Measurements from ENCODE around the gene GPN2.

Gene GPN2

GRCh38 chr1:26832249-26832960 is 57.7 kb downstream of the GPN2 start:
- no peak for DNase-seq (ENCODE audit: low read depth, low spot score)

DNA sequence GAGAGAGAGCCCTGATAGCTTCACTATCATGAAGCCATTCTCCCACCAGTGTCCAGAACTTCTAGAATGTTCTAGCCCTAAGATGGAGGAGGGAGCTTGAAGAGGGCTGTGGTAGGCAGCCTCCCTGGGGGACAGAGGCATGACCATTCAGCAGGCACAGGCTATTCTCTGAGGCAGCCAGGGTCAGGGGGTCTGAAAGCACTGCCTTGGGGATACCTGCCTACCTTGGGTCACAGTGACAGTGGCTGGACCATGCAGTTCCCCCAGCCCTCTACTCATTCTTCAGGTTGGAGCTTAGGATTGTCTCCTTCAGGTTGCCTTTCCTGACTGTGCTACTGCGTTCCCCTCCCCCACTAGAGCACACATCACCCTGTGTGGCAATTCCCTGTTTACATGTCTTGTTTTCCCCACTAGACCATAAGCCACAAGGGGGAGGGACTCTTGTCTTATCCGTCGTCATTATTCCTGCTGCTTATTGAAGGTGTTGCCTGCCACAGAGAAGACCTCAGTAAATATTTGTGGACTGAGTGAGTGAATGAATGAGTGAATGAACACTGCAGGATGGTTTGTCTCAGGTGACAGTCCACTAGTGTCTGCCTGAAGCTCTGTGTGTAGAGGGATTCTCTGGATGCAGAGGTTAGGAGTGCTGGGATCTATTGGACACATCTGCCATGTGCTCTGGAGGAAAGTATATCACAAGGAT is 58.4 kb downstream of the GPN2 start:
- DNase-seq (ENCODE audit: low read depth, low spot score): no peak

- no peak for DNase-seq (ENCODE audit: low read depth, low spot score)
Observed at GRCh38 chr1:26831059-26831458, 59.0 kb downstream of the GPN2 start.

DNA sequence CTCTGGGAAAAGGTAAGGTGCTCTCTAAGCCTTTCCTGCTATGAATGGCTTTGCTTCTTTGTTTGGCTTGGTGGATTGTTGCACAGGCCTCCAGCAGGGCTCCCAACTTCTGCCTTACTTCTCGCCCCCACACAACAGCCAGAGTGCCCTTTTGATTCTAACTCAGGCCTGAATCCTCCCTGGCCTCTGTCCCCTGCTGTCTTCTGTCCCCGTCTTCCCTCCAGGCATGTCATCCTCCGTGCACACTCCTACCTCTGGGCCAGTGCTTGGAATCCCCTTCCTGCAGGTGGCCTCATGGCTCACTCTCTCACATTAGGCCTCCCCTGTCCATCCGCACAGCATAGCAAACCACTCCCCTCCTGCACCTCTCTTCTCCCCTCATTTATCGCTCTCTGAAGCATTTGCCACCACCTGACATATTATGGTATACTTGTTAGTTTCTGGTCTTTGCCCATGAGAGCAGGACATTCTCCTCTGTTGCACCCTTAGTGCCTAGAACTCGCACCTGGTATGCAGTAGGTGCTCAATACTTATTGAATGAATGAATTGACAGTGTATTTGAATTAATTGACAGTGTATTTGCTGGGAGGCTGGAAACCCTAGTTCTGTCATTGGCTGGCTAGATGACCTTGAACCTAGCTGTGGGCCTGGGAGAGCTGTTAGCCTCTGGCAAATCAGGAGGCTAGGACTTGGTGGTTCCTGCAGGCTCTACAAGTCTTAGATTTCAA is 60.7 kb downstream of the GPN2 start:
- no peak for DNase-seq (ENCODE audit: low read depth, low spot score)

DNA sequence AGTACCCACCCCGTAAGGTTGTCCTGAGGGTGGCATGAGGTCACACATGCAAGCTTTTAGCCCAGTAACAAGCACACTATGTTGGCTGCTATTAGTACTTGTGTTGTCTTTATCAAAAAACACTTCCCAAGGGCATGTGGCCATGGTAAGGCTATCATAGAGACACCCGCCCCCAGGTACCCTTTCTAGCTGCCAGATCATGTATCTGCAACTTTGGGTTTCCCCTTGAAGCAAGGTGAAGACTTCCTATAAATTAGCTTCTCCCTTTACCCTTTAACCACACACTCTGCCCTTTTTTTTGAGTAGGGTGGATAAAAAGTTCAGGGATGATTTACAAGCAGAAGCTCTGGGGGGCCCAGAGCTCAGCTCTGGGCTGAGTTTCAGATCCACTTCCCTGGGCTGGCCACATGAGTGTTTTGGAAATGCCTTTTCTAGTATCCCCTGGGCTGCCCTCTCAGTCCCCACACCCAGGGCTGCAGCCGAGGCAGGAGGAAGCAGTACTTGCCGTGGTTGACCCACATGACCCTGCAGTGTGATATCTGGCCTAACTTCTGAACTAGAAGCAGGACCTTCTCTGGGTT is 61.6 kb downstream of the GPN2 start:
- no peak for DNase-seq (ENCODE audit: low read depth, low spot score)

- no peak for DNase-seq (ENCODE audit: low read depth, low spot score)
Observed at GRCh38 chr1:26827663-26828062, 62.4 kb downstream of the GPN2 start.

DNA sequence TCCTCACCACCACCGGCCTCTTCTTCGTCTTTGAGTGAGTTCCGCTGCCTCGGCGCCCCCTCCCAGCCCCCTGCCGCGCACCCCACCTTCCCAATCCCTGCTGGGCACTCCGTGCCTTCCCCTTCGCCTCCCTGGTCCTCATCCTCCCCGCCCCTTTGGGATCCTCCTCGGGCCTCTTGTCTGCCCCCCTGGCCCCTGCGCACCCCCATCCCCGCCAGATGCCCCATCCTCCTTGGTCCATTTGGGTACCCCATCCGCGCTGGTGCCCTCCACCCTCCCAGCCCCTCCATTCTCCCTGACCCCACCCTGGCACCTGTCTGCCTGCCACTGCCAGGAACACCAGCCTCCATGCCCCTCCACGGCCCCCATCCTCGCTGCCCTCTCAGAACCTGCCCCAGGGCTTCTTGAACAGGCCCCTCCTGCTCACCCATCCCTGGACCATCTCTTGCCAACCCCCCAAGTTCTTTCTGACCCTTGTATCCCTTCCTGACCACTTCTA is 62.9 kb downstream of the GPN2 start:
- no peak for DNase-seq (ENCODE audit: low read depth, low spot score)

- peak; percentile 12 for DNase-seq (ENCODE audit: low read depth, low spot score)
Observed at GRCh38 chr1:26826261-26827105, 63.6 kb downstream of the GPN2 start, which contains the start of gene ZDHHC18. ZDHHC18 (plus strand) TSS chr1:26826688; CDS start chr1:26826805, 117 bp downstream.

Measured in smooth muscle cell of the brain vasculature (primary cell).